Body of pancreas (tissue), 4 donors: ENCODE results near the gene RELB.

Source experiments
- POLR2A ChIP-seq, 3 donors: fragments of 450-650 bp; IDR thresholded peaks; one replicate each; pipeline ENCODE4 v1.6.1; 2016; ENCODE audit warnings: antibody characterized with exemption in 3 of 3, mild to moderate bottlenecking in 2 of 3
- TF ChIP-seq, protein P1 (sequence below), 7 experiments: fragments of 450-650 bp in 4 of 7; fragments of 200-600 bp in 3 of 7; sonication (generic) in 3 of 7; IDR thresholded peaks; one replicate each; pipeline ENCODE4 v1.5.1; 2016 to 2019; ENCODE audit warnings: antibody characterized with exemption in 7 of 7

DNA sequence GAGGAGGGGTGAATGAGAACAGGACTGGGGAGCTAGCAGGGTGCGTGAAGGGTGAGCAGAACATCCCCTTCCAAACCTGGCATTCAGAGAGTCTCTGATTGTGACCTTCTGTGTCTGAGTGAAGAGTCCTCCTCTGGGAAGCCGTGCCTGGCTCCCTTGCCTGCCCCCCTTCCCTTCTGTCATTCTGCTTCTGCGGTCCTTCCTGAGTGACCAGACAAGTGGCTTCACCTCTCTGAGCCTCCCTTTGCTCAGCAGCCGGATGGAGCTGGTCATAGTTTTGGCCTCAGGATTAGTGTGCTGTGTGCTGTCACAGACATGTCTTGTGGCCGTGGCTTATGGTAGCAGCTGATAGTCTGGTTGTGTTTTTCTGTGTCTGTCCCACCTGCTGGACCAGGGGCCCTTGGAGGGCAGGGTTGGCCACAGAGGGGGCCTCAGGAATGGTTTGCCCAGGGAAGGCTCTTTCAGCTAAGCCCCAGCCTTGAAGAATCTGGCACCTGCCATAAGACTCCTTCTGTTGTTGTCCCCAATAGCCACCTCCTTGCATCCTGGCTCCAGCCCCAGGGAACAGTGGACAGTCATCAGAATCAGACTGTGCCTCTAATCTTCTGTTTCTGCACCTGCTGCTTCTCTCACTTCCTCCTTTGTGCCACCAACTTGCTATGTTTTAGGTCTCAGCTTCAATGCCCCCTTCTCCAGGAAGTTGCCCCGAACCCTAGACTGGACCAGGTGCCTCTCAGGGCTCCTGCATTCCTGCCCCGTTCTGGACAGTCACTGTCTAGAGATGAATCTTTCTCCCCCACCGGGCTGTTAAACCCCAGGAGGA is 40.1 kb upstream of the RELB start:
- TF ChIP-seq, protein P1, sequence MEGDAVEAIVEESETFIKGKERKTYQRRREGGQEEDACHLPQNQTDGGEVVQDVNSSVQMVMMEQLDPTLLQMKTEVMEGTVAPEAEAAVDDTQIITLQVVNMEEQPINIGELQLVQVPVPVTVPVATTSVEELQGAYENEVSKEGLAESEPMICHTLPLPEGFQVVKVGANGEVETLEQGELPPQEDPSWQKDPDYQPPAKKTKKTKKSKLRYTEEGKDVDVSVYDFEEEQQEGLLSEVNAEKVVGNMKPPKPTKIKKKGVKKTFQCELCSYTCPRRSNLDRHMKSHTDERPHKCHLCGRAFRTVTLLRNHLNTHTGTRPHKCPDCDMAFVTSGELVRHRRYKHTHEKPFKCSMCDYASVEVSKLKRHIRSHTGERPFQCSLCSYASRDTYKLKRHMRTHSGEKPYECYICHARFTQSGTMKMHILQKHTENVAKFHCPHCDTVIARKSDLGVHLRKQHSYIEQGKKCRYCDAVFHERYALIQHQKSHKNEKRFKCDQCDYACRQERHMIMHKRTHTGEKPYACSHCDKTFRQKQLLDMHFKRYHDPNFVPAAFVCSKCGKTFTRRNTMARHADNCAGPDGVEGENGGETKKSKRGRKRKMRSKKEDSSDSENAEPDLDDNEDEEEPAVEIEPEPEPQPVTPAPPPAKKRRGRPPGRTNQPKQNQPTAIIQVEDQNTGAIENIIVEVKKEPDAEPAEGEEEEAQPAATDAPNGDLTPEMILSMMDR (IDR thresholded peaks at IDR 0.05) = no peak
- no peak for TF ChIP-seq POLR2A (IDR thresholded peaks at IDR 0.05)
